GM12801 (cell line): ENCODE data around the gene EPHB1.

Experiments used
- TF ChIP-seq, protein P1 (sequence below): IDR thresholded peaks from one replicate; pipeline ENCODE4 v1.5.1; 2011; ENCODE audit warnings: control low read depth; ENCODE audit not compliant: insufficient read length; ENCODE audit errors: extremely low read depth

EPHB1 gene

DNA sequence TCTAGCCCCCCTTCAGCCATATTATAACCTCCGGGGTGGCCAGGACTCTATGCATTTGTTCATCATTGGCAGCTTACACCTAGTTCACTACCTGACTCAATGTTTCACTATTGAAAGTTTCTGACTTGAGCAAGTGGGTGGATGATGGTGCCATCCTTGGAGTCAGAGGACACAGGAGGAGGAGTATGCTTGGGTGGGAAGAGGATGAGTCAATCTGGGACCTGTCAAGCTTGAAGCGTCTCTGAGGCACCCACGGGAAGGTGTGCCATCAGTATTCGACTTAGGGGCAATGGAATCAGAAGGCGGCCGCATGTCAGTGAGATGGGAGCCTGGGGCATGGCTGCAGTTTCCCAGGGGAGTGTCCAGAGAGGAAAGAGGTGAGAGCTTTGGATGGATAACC is 133.3 kb downstream of the EPHB1 start:
- TF ChIP-seq, protein P1, sequence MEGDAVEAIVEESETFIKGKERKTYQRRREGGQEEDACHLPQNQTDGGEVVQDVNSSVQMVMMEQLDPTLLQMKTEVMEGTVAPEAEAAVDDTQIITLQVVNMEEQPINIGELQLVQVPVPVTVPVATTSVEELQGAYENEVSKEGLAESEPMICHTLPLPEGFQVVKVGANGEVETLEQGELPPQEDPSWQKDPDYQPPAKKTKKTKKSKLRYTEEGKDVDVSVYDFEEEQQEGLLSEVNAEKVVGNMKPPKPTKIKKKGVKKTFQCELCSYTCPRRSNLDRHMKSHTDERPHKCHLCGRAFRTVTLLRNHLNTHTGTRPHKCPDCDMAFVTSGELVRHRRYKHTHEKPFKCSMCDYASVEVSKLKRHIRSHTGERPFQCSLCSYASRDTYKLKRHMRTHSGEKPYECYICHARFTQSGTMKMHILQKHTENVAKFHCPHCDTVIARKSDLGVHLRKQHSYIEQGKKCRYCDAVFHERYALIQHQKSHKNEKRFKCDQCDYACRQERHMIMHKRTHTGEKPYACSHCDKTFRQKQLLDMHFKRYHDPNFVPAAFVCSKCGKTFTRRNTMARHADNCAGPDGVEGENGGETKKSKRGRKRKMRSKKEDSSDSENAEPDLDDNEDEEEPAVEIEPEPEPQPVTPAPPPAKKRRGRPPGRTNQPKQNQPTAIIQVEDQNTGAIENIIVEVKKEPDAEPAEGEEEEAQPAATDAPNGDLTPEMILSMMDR = no peak

DNA sequence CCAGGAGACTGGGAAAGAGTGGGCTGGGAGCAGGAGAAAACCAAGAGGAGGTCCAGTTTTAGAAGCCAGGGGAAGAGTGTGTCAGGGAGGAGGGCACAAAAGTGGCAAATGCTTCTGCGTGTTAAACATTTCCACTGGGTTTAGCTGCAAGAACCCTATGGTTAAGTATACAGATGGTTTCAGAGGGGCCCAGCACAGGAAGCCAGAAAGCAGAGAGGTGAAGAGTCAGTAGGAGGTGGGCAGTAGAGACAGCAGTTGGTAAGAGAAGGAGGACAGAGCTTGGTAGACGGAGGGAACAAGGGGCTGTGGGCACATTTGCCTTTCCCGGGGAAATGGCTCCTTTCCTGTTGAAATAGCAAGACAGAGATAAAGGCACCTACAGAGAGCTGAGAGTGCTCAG is 133.8 kb downstream of the EPHB1 start:
- TF ChIP-seq, protein P1 = no peak

DNA sequence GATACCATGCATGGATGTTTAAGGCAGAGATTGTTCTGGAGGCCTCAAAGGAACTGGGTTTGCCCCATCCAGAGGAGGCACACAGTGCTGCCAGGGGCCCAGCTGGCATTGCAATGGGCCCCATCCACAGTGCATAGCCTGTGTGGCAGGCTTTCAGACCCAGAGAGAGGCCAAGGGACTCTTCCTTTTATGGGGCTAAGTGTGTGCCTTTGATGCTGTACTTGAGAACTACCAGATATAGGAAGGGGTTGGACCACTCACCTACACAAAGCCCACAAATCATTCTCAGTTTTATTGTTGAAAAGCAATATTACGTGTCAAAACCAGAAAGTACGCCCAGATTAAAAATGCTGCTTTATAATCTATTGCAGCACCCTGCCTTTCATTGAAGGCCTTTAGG is 134.9 kb downstream of the EPHB1 start:
- TF ChIP-seq, protein P1 = no peak

DNA sequence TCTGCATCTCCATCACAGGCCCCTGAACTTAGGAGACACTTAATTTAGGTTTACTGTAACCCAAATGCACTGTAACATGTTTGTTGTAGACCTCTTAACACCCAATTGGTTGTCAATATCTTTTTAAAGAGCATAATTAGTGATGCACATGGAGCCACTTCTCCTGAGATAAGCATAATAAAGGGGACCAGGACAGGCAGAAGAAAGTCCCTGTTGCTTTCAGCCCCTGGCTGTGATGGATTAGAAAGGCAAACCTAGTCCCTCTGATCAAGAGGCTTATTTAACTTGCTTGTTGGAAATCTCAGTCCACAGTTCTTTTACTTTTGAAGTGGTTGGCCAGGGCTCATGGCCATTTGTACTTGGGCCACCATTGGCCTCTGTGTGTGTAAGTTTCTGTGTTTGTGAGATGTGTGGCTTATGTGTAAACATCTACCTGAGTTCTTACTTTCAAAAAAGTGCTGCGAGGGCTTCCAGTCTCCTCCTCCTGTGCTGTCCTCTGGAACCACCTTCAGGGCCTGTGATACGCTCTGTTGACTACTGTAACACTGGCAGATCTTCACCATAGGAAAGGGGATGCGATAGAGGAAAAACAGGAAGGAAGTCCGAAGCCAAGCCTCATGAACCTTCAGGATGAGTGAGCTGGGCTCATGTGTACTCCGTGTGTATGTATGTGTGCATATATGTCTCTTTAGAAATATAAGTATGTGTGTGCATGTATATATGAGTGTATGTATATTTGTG is 136.2 kb downstream of the EPHB1 start:
- TF ChIP-seq, protein P1 = no peak

DNA sequence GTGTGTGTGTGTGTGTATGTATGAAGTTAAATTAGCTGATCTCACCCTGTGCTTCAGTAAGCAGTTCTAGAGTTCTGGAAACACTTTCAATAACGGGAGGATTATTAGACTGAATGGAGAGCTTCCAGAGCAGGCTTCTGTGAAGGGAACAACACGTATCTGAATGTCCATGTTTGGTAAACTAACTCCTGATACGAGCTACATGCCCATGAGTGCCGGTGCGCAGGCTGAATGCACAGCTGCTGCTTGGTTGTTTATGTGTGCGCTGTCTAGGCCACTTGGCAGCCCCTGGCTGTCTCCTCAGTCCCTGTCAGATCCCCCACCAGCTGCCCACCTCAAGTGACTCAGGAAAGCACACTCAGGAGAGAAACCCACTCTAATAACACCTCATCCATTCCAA is 137.0 kb downstream of the EPHB1 start:
- TF ChIP-seq, protein P1 = no peak

DNA sequence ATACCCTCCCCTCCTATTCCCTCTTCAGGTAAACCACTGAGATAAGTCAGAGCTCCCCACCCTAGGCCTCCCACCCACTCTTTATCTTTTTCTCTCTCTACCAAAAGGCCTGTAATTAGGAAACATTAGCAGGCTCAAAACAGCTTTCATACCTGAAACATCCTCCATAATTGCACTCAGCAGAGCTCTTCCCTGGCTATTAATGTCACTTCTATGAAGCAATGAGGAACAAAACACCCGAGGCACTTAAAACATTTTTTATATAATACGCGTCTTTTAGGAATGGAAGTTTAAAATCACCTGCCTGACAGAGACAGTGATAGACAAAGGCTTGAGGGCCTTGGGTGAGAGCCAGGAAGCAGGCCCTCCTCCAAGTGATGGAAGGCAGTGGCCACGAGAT is 138.9 kb downstream of the EPHB1 start:
- TF ChIP-seq, protein P1 = no peak

DNA sequence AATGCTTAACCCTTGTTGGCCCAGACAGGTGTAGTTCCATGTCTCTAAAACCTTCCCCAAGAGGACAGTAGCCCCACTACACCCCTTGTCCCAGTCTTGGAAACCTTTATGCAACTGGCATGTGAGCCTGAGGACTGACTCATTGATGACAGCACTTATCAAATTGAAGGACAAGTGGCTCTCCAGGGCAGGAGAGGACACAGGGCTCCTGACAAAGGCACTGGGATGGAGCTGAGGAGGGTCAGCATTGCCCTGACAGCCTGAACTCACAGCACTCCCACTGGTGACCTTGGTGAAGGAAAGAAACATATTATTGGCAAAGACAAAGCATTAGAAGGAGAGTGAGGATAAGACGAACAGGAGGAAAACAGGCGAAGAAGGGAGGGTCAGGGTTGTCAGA is 139.9 kb downstream of the EPHB1 start:
- TF ChIP-seq, protein P1 = no peak
